Prostate gland (tissue), 2 donors: ENCODE results near the gene PDLIM7. TPM values are rescaled to one million over a fixed set of nuclear protein-coding genes. Genes with fewer than 3 reads are reported as not detected.

Source experiments
- DNase-seq: peaks from one replicate; pipeline ENCODE4 v3.0.0-alpha.2; 2019; ENCODE audit warnings: low spot score
- H3K27ac ChIP-seq, 2 donors: fragments of 200-600 bp; sonication (generic); 2 replicates each; pipeline ENCODE4 v1.5.1; 2017 to 2019
- H3K27me3 ChIP-seq: fragments of 200-600 bp; sonication (generic); replicated peaks from 2 replicates; pipeline ENCODE4 v1.5.1; 2019; ENCODE audit not compliant: insufficient read depth
- H3K36me3 ChIP-seq, 2 donors: fragments of 200-600 bp; sonication (generic); 1 replicate in 1 of 2; 2 replicates in 1 of 2; pipeline versions ENCODE4 v1.5.1 to v1.8.1; 2017 to 2019
- H3K4me1 ChIP-seq: fragments of 200-600 bp; sonication (generic); replicated peaks from 2 replicates; pipeline ENCODE4 v1.5.1; 2019
- H3K4me3 ChIP-seq, 2 donors: fragments of 200-600 bp; sonication (generic); 2 replicates each; pipeline ENCODE4 v1.5.1; 2017 to 2019
- H3K9me3 ChIP-seq: fragments of 200-600 bp; sonication (generic); 2 replicates; pipeline ENCODE4 v1.5.1; 2017
- CTCF ChIP-seq, 4 experiments: fragments of 200-600 bp in 2 of 4; fragments of 450-650 bp in 2 of 4; sonication (generic) in 2 of 4; IDR thresholded peaks; 1 replicate in 3 of 4; 2 replicates in 1 of 4; pipeline ENCODE4 v1.5.1; 2016 to 2019; ENCODE audit warnings: antibody characterized with exemption in 4 of 4, mild to moderate bottlenecking in 2 of 4, moderate library complexity in 2 of 4
- POLR2A ChIP-seq: fragments of 450-650 bp; IDR thresholded peaks from one replicate; pipeline ENCODE4 v1.6.1; 2016; ENCODE audit warnings: antibody characterized with exemption, mild to moderate bottlenecking
- POLR2AphosphoS5 ChIP-seq: sonication (generic); formaldehyde crosslinking; IDR thresholded peaks from one replicate; pipeline ENCODE4 v1.6.1; 2017; ENCODE audit warnings: antibody characterized with exemption
- WGBS: methylation state at CpG from one replicate; pipeline ENCODE4 v1.1.5; 2018; 5-methylcytosine and 5-hydroxymethylcytosine counted together
- intact Hi-C: fragments of 100-400 bp; cut with DNase I; formaldehyde crosslinking; loops from one replicate; pipeline ENCODE4 v1.14.2; 2022
- total RNA-seq, 2 donors: library from RNA; depleted of rRNA; stranded (reverse); fragments of >200 nt; gene quantifications; one replicate each; pipeline ENCODE4 v1.1.0, GENCODE V29; 2016

Gene PDLIM7
- total RNA-seq, 2 donors from 2014 or later, result 155 to 235 TPM

- intact Hi-C loops, result no loop called here
- H3K27me3 ChIP-seq, result no peaks in the 10 kb centered on the region
- no peak for TF ChIP-seq POLR2AphosphoS5
- no peak for TF ChIP-seq CTCF (IDR thresholded peaks at IDR 0.05)
- TF ChIP-seq POLR2A, result no peak
- H3K4me3 ChIP-seq, result no peak within 1 kb of the TSS
- WGBS, result 49% methylated on average over 20 of the region's 20 CpGs
- DNase-seq, result no peak
- H3K4me1 ChIP-seq, result no peaks in the 10 kb centered on the region
- H3K9me3 ChIP-seq, result no peaks in the 10 kb centered on the region
- no peak within 1 kb of the TSS for H3K27ac ChIP-seq
- H3K36me3 ChIP-seq, result peaks cover 5 to 17% of the 10 kb centered on the region in 2 donors
Observed at GRCh38 chr5:177509381-177509951, 12.1 kb upstream of the PDLIM7 start, which contains the start of gene DOK3. TSS of gene DOK3 (minus strand) at chr5:177509826. CDS start at chr5:177509540, 286 bp downstream.

GRCh38 chr5:177508837-177509236 is 11.4 kb upstream of the PDLIM7 start:
- no peak for DNase-seq
- no peak overlapping the region for H3K27ac ChIP-seq
- H3K4me3 ChIP-seq, result no peak overlapping the region
- peaks cover 5 to 17% of the 10 kb centered on the region in 2 donors for H3K36me3 ChIP-seq
- intact Hi-C loops, result no loop called here
- TF ChIP-seq POLR2A (no peak), CTCF (IDR thresholded peaks at IDR 0.05) (no peak), POLR2AphosphoS5 (no peak)
- H3K4me1 ChIP-seq, result no peaks in the 10 kb centered on the region
- H3K9me3 ChIP-seq, result no peaks in the 10 kb centered on the region
- WGBS, result 51% methylated on average over 8 of the region's 8 CpGs
- no peaks in the 10 kb centered on the region for H3K27me3 ChIP-seq

- H3K27ac ChIP-seq, result no peak overlapping the region
- intact Hi-C loops, result no loop called here
Observed at GRCh38 chr5:177508221-177508611, 10.8 kb upstream of the PDLIM7 start.

GRCh38 chr5:177507596-177508220 is 10.3 kb upstream of the PDLIM7 start:
- Histone ChIP-seq H3K36me3 (peaks cover 5 to 7% of the 10 kb centered on the region in 2 donors), H3K27ac (no peak overlapping the region), H3K4me1 (no peaks in the 10 kb centered on the region), H3K4me3 (no peak overlapping the region), H3K9me3 (no peaks in the 10 kb centered on the region), H3K27me3 (no peaks in the 10 kb centered on the region)
- 92% methylated on average over 17 of the region's 17 CpGs for WGBS
- intact Hi-C loops, result no loop called here
- DNase-seq, result no peak
- no peak for TF ChIP-seq CTCF (IDR thresholded peaks at IDR 0.05)
- no peak for TF ChIP-seq POLR2A
- TF ChIP-seq POLR2AphosphoS5, result no peak

More at GRCh38 chr5:177508221-177508611, 10.8 kb upstream of the PDLIM7 start:
- Histone ChIP-seq H3K4me1 (no peaks in the 10 kb centered on the region), H3K9me3 (no peaks in the 10 kb centered on the region), H3K4me3 (no peak overlapping the region), H3K27me3 (no peaks in the 10 kb centered on the region), H3K36me3 (peaks cover 5 to 12% of the 10 kb centered on the region in 2 donors)
- 95% methylated on average over 26 of the region's 26 CpGs for WGBS
- TF ChIP-seq POLR2A (no peak), POLR2AphosphoS5 (no peak), CTCF (IDR thresholded peaks at IDR 0.05) (no peak)
- no peak for DNase-seq

GRCh38 chr5:177507165-177507564 is 9.8 kb upstream of the PDLIM7 start:
- intact Hi-C loops, result no loop called here
- H3K4me3 ChIP-seq, result no peak overlapping the region
- H3K36me3 ChIP-seq, result peaks cover 5 to 6% of the 10 kb centered on the region in 2 donors
- TF ChIP-seq POLR2AphosphoS5 (no peak), POLR2A (no peak), CTCF (IDR thresholded peaks at IDR 0.05) (no peak)
- no peaks in the 10 kb centered on the region for H3K4me1 ChIP-seq
- no peak for DNase-seq
- H3K9me3 ChIP-seq, result no peaks in the 10 kb centered on the region
- H3K27ac ChIP-seq, result no peak overlapping the region
- 82% methylated on average over 9 of the region's 9 CpGs for WGBS
- H3K27me3 ChIP-seq, result no peaks in the 10 kb centered on the region
